Activated CD8-positive, alpha-beta memory T cell treated with anti-CD3 and anti-CD28 coated beads for 36 hours (primary cell): ENCODE data around the gene CSTF3. TPM values are rescaled to one million over a fixed set of nuclear protein-coding genes. Genes with fewer than 3 reads are reported as not detected.

Source experiments
- CTCF ChIA-PET: fragments of 350-600 bp; sonication (Branson Sonifier 250); formaldehyde crosslinking; loops from one replicate; lab custom pipeline; 2021; ENCODE audit warnings: antibody characterized with exemption; lab: Charles Lee
- POLR2A ChIA-PET: fragments of 350-600 bp; sonication (Branson Sonifier 250); formaldehyde crosslinking; loops from one replicate; lab custom pipeline; 2021; ENCODE audit warnings: antibody characterized with exemption; lab: Charles Lee
- total RNA-seq, 2 experiments: library from RNA; stranded (reverse); gene quantifications; one replicate each; pipeline ENCODE4 v1.2.3, GENCODE V29; 2021

The CSTF3 gene
- total RNA-seq, 2 experiments from 2014 or later, result 33.7 to 40.2 TPM

GRCh38 chr11:33116535-33116934 lies 44.7 kb downstream of the CSTF3 start:
- CTCF ChIA-PET, result no interaction called here
- POLR2A ChIA-PET, result no interaction called here

- POLR2A ChIA-PET, result no interaction called here
- CTCF ChIA-PET, result interaction anchor here (0.5 kb wide), 1 partner anchor 56 kb away, joined by 3 read pairs; no protein-coding TSS in a partner anchor
Measured at GRCh38 chr11:33110083-33110482, 51.2 kb downstream of the CSTF3 start.

GRCh38 chr11:33109294-33109895 lies 51.9 kb downstream of the CSTF3 start:
- CTCF ChIA-PET, result no interaction called here

GRCh38 chr11:33103836-33104235 lies 57.4 kb downstream of the CSTF3 start:
- ChIA-PET POLR2A (no interaction called here), CTCF (no interaction called here)

More at GRCh38 chr11:33109294-33109895, 51.9 kb downstream of the CSTF3 start:
- POLR2A ChIA-PET, result no interaction called here

- CTCF ChIA-PET, result no interaction called here
- POLR2A ChIA-PET, result no interaction called here
Measured at GRCh38 chr11:33094157-33094556, 67.1 kb downstream of the CSTF3 start.

GRCh38 chr11:33089776-33090175 lies 71.5 kb downstream of the CSTF3 start:
- CTCF ChIA-PET, result no interaction called here

GRCh38 chr11:33086017-33086416 lies 75.3 kb downstream of the CSTF3 start:
- CTCF ChIA-PET, result no interaction called here
- POLR2A ChIA-PET, result no interaction called here

More at GRCh38 chr11:33089776-33090175, 71.5 kb downstream of the CSTF3 start:
- POLR2A ChIA-PET, result no interaction called here

GRCh38 chr11:33083918-33084317 lies 77.4 kb downstream of the CSTF3 start:
- CTCF ChIA-PET, result no interaction called here
- POLR2A ChIA-PET, result no interaction called here

- ChIA-PET POLR2A (no interaction called here), CTCF (interaction anchor here (1.3 kb wide), 1 partner anchor 113 kb away, joined by 3 read pairs; no protein-coding TSS in a partner anchor)
Measured at GRCh38 chr11:33072465-33072864, 88.8 kb downstream of the CSTF3 start.

GRCh38 chr11:33068611-33069340 lies 92.5 kb downstream of the CSTF3 start:
- ChIA-PET POLR2A (no interaction called here), CTCF (interaction anchor here (1.0 kb wide), 1 partner anchor 100 kb away, joined by 3 read pairs; no protein-coding TSS in a partner anchor)

GRCh38 chr11:33067294-33067693 lies 94.0 kb downstream of the CSTF3 start:
- CTCF ChIA-PET, result interaction anchor here (1.4 to 1.5 kb wide), 2 partner anchors 23 to 257 kb away, joined by 3 to 4 read pairs; no protein-coding TSS in a partner anchor
- POLR2A ChIA-PET, result no interaction called here

- ChIA-PET CTCF (interaction anchor here (0.7 to 3.3 kb wide), 18 partner anchors 8 to 133 kb away, joined by 3 to 15 read pairs (median 4); partner anchors contain the start of gene TCP11L1), POLR2A (no interaction called here)
Measured at GRCh38 chr11:33065445-33066178, 95.7 kb downstream of the CSTF3 start.

- CTCF ChIA-PET, result interaction anchor here (0.9 to 3.3 kb wide), 14 partner anchors 8 to 107 kb away, joined by 3 to 15 read pairs (median 4); partner anchors contain the start of gene TCP11L1
- POLR2A ChIA-PET, result no interaction called here
Measured at GRCh38 chr11:33064866-33065265, 96.4 kb downstream of the CSTF3 start.

- ChIA-PET POLR2A (interaction anchor here (0.9 to 1.3 kb wide), 3 partner anchors 21 to 172 kb away, joined by 4 to 6 read pairs (median 6); partner anchors contain the start of genes QSER1 and TCP11L1), CTCF (interaction anchor here (0.7 to 3.3 kb wide), 8 partner anchors 10 to 106 kb away, joined by 3 to 15 read pairs (median 8); partner anchors contain the start of gene TCP11L1)
Measured at GRCh38 chr11:33064033-33064825, 97.1 kb downstream of the CSTF3 start.

GRCh38 chr11:33063326-33063881 lies 97.9 kb downstream of the CSTF3 start:
- CTCF ChIA-PET, result interaction anchor here (0.7 to 3.3 kb wide), 4 partner anchors 11 to 104 kb away, joined by 3 to 15 read pairs (median 4); partner anchors contain the start of gene TCP11L1
- POLR2A ChIA-PET, result interaction anchor here (0.6 to 1.3 kb wide), 4 partner anchors 20 to 1007 kb away, joined by 3 to 6 read pairs (median 5); partner anchors contain the start of genes QSER1 and TCP11L1

- ChIA-PET POLR2A (no interaction called here), CTCF (interaction anchor here (1.7 to 2.0 kb wide), 2 partner anchors 22 to 102 kb away, joined by 6 read pairs; partner anchors contain the start of gene TCP11L1)
Measured at GRCh38 chr11:33062137-33062536, 99.1 kb downstream of the CSTF3 start.

- ChIA-PET POLR2A (no interaction called here), CTCF (interaction anchor here (2.0 kb wide), 1 partner anchor 21 kb away, joined by 6 read pairs; the partner anchor contains the start of gene TCP11L1)
Measured at GRCh38 chr11:33060271-33060670, 101.0 kb downstream of the CSTF3 start.
